ENCODE data around the gene ZSWIM1. TPM values are rescaled to one million over a fixed set of nuclear protein-coding genes. Genes with fewer than 3 reads are reported as not detected.
"Not testable (repeated sequence)": the region's sequence is repeated elsewhere in the genome, so short reads cannot be mapped to it uniquely, and the experiment has no call there.

ZSWIM1 gene
- total and polyA plus RNA-seq, 2 experiments from 2014 or later = 6.6 to 7.7 TPM

- in situ Hi-C loops (cut with MboI) = no loop called here
- Histone ChIP-seq H3F3A (ENCODE audit: insufficient read depth) (no peaks in the 10 kb centered on the region), H3K9me2 (ENCODE audit: insufficient read depth) (no peaks in the 10 kb centered on the region), H2AFZ (no peak overlapping the region), H3K4me1 (ENCODE audit: insufficient read depth) (no peaks in the 10 kb centered on the region), H3K9me3 (ENCODE audit: low read depth) (no peaks in the 10 kb centered on the region), H3K27me3 (replicated peaks; ENCODE audit: insufficient read depth) (no peaks in the 10 kb centered on the region), H4K20me1 (ENCODE audit: insufficient read depth) (no peaks in the 10 kb centered on the region), H3K36me3 (ENCODE audit: low read depth) (peaks cover 14% of the 10 kb centered on the region; the same call in 1 of the 2 replicates), H3K4me3 (no peak overlapping the region), H3K9ac (no peak overlapping the region), H3K4me2 (ENCODE audit: unreplicated experiment) (no peak overlapping the region), H3K27ac (no peak overlapping the region), H3K79me2 (ENCODE audit: insufficient read depth) (peaks cover 9% of the 10 kb centered on the region; the same call in 1 of the 2 replicates)
- TF ChIP-seq EZH2 (IDR thresholded peaks at IDR 0.05; ENCODE audit: insufficient read depth, poor library complexity, severe bottlenecking) (no peak), EZH2phosphoT487 (IDR thresholded peaks at IDR 0.05; ENCODE audit: insufficient read depth, low read depth) (no peak)
- 85 to 91% methylated on average over 7 of the region's 7 CpGs for WGBS, 2 experiments (ENCODE audit: low coverage in 1 of 2, low lambda C conversion rate in 2 of 2, missing lambda C conversion rate in 2 of 2)
- DNase-seq = no peak
These were observed 16.7 kb downstream of the ZSWIM1 start for GRCh38 chr20:45897692-45898091.

GRCh38 chr20:45898285-45898684, 17.3 kb downstream of the ZSWIM1 start:
- peaks cover 14% of the 10 kb centered on the region; the same call in 1 of the 2 replicates for H3K36me3 ChIP-seq (ENCODE audit: low read depth)
- no peak overlapping the region for H3K4me2 ChIP-seq (ENCODE audit: unreplicated experiment)
- no peaks in the 10 kb centered on the region for H3K27me3 ChIP-seq (replicated peaks; ENCODE audit: insufficient read depth)
- 85 to 87% methylated on average over 10 to 12 of the region's 12 CpGs for WGBS, 2 experiments (ENCODE audit: low coverage in 1 of 2, low lambda C conversion rate in 2 of 2, missing lambda C conversion rate in 2 of 2)
- no peak for TF ChIP-seq EZH2phosphoT487 (IDR thresholded peaks at IDR 0.05; ENCODE audit: insufficient read depth, low read depth)
- TF ChIP-seq EZH2 (IDR thresholded peaks at IDR 0.05; ENCODE audit: insufficient read depth, poor library complexity, severe bottlenecking) = no peak
- DNase-seq = no peak
- in situ Hi-C loops (cut with MboI) = no loop called here
- H3K9me2 ChIP-seq (ENCODE audit: insufficient read depth) = no peaks in the 10 kb centered on the region
- no peak overlapping the region for H2AFZ ChIP-seq
- 0 out of 2 replicates have a peak, but pooled peaks cover 4% of the 10 kb centered on the region for H3K79me2 ChIP-seq (ENCODE audit: insufficient read depth)
- no peaks in the 10 kb centered on the region for H4K20me1 ChIP-seq (ENCODE audit: insufficient read depth)
- no peaks in the 10 kb centered on the region for H3K9me3 ChIP-seq (ENCODE audit: low read depth)
- H3K9ac ChIP-seq = no peak overlapping the region
- no peaks in the 10 kb centered on the region for H3K4me1 ChIP-seq (ENCODE audit: insufficient read depth)
- no peak overlapping the region for H3K4me3 ChIP-seq
- H3F3A ChIP-seq (ENCODE audit: insufficient read depth) = no peaks in the 10 kb centered on the region
- no peak overlapping the region for H3K27ac ChIP-seq

- no peaks in the 10 kb centered on the region for H3K27me3 ChIP-seq (replicated peaks; ENCODE audit: insufficient read depth)
- 81 to 88% methylated on average over 9 to 13 of the region's 13 CpGs for WGBS, 2 experiments (ENCODE audit: low coverage in 1 of 2, low lambda C conversion rate in 2 of 2, missing lambda C conversion rate in 2 of 2)
- H3K4me1 ChIP-seq (ENCODE audit: insufficient read depth) = no peaks in the 10 kb centered on the region
- 0 out of 2 replicates have a peak, but pooled peaks cover 2% of the 10 kb centered on the region for H3K79me2 ChIP-seq (ENCODE audit: insufficient read depth)
- in situ Hi-C loops (cut with MboI) = no loop called here
- H2AFZ ChIP-seq = no peak overlapping the region
- H4K20me1 ChIP-seq (ENCODE audit: insufficient read depth) = no peaks in the 10 kb centered on the region
- no peaks in the 10 kb centered on the region for H3K9me2 ChIP-seq (ENCODE audit: insufficient read depth)
- H3F3A ChIP-seq (ENCODE audit: insufficient read depth) = no peaks in the 10 kb centered on the region
- no peak overlapping the region for H3K4me2 ChIP-seq (ENCODE audit: unreplicated experiment)
- no peaks in the 10 kb centered on the region for H3K9me3 ChIP-seq (ENCODE audit: low read depth)
- no peak overlapping the region for H3K9ac ChIP-seq
- H3K4me3 ChIP-seq = no peak overlapping the region
- no peak for DNase-seq
- H3K27ac ChIP-seq = no peak overlapping the region
- peaks cover 14% of the 10 kb centered on the region; the same call in 1 of the 2 replicates for H3K36me3 ChIP-seq (ENCODE audit: low read depth)
- TF ChIP-seq EZH2 (IDR thresholded peaks at IDR 0.05; ENCODE audit: insufficient read depth, poor library complexity, severe bottlenecking) (no peak), EZH2phosphoT487 (IDR thresholded peaks at IDR 0.05; ENCODE audit: insufficient read depth, low read depth) (no peak)
These were observed 18.2 kb downstream of the ZSWIM1 start for GRCh38 chr20:45899046-45899835.

GRCh38 chr20:45901332-45901731, 20.3 kb downstream of the ZSWIM1 start:
- H3K36me3 ChIP-seq (ENCODE audit: low read depth); in situ Hi-C loops (cut with MboI); DNase-seq; H3K9me2 ChIP-seq (ENCODE audit: insufficient read depth); H3K9me3 ChIP-seq (ENCODE audit: low read depth); H3K4me3 ChIP-seq; H3K79me2 ChIP-seq (ENCODE audit: insufficient read depth); H4K20me1 ChIP-seq (ENCODE audit: insufficient read depth); H3K27ac ChIP-seq; H2AFZ ChIP-seq; H3K9ac ChIP-seq; H3K27me3 ChIP-seq (replicated peaks; ENCODE audit: insufficient read depth); H3K4me2 ChIP-seq (ENCODE audit: unreplicated experiment): not testable (repeated sequence)
- 91 to 92% methylated on average over 6 of the region's 6 CpGs for WGBS, 2 experiments (ENCODE audit: low coverage in 1 of 2, low lambda C conversion rate in 2 of 2, missing lambda C conversion rate in 2 of 2)
- peaks cover 10% of the 10 kb centered on the region; the same call in 1 of the 2 replicates for H3F3A ChIP-seq (ENCODE audit: insufficient read depth)
- H3K4me1 ChIP-seq (ENCODE audit: insufficient read depth) = peaks cover 13% of the 10 kb centered on the region

Measured in GM23248 (cell line).